ENCODE data around the gene HOXD3.

HOXD3 gene

DNA sequence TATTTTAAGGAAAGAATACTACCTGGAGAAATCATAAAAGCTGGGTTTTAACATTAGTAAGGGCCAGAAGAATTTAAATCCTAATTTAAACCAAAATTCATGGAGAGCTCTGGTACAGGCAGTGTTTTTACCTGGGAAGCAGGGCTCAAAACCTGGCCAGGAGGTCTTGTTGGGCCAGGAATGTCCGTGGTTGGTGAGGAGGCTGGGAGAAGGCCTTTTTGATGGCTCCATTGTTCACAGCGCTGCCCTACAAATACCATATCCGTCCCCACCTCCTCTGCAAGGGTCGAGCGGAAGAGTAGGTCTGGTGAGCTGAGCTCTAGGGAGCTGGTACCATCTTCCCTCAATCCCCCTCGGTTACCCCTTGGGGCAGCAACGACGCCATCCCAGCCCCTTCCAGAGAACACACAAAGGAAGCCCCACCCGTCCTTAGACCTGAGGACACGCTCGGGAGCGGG lies 20.5 kb downstream of the HOXD3 start:
- H3K27me3 ChIP-seq (ENCODE audit: insufficient read depth, low read depth), result no peaks in the 10 kb centered on the region
- no peak overlapping the region for H3K4me2 ChIP-seq
- no peak overlapping the region for H2AFZ ChIP-seq (ENCODE audit: low read depth)
- no peak overlapping the region for H3K27ac ChIP-seq
- no peak overlapping the region for H3K4me3 ChIP-seq (IDR thresholded peaks at IDR 0.05; ENCODE audit: insufficient read depth, low read depth, low read length)
- H3K36me3 ChIP-seq (ENCODE audit: insufficient read depth), result no peaks in the 10 kb centered on the region
- H3K4me1 ChIP-seq (ENCODE audit: low read depth, poor library complexity, severe bottlenecking), result no peaks in the 10 kb centered on the region
- no peaks in the 10 kb centered on the region for H4K20me1 ChIP-seq (ENCODE audit: insufficient read depth)
- no peaks in the 10 kb centered on the region for H3K79me2 ChIP-seq (ENCODE audit: insufficient read depth, low read depth)
- TF ChIP-seq, protein P1, sequence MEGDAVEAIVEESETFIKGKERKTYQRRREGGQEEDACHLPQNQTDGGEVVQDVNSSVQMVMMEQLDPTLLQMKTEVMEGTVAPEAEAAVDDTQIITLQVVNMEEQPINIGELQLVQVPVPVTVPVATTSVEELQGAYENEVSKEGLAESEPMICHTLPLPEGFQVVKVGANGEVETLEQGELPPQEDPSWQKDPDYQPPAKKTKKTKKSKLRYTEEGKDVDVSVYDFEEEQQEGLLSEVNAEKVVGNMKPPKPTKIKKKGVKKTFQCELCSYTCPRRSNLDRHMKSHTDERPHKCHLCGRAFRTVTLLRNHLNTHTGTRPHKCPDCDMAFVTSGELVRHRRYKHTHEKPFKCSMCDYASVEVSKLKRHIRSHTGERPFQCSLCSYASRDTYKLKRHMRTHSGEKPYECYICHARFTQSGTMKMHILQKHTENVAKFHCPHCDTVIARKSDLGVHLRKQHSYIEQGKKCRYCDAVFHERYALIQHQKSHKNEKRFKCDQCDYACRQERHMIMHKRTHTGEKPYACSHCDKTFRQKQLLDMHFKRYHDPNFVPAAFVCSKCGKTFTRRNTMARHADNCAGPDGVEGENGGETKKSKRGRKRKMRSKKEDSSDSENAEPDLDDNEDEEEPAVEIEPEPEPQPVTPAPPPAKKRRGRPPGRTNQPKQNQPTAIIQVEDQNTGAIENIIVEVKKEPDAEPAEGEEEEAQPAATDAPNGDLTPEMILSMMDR (conservative IDR thresholded peaks at IDR 0.05; ENCODE audit: low read depth, low read length), result no peak
- no peak overlapping the region for H3K9ac ChIP-seq

GRCh38 chr2:176178038-176178756 lies 21.1 kb downstream of the HOXD3 start:
- no peaks in the 10 kb centered on the region for H3K4me1 ChIP-seq (ENCODE audit: low read depth, poor library complexity, severe bottlenecking)
- H4K20me1 ChIP-seq (ENCODE audit: insufficient read depth), result no peaks in the 10 kb centered on the region
- H3K9ac ChIP-seq, result no peak overlapping the region
- no peak overlapping the region for H2AFZ ChIP-seq (ENCODE audit: low read depth)
- TF ChIP-seq, protein P1 (conservative IDR thresholded peaks at IDR 0.05; ENCODE audit: low read depth, low read length), result no peak
- H3K4me3 ChIP-seq (IDR thresholded peaks at IDR 0.05; ENCODE audit: insufficient read depth, low read depth, low read length), result no peak overlapping the region
- H3K27me3 ChIP-seq (ENCODE audit: insufficient read depth, low read depth), result no peaks in the 10 kb centered on the region
- H3K27ac ChIP-seq, result no peak overlapping the region
- no peaks in the 10 kb centered on the region for H3K79me2 ChIP-seq (ENCODE audit: insufficient read depth, low read depth)
- H3K4me2 ChIP-seq, result no peak overlapping the region
- H3K36me3 ChIP-seq (ENCODE audit: insufficient read depth), result no peaks in the 10 kb centered on the region

DNA sequence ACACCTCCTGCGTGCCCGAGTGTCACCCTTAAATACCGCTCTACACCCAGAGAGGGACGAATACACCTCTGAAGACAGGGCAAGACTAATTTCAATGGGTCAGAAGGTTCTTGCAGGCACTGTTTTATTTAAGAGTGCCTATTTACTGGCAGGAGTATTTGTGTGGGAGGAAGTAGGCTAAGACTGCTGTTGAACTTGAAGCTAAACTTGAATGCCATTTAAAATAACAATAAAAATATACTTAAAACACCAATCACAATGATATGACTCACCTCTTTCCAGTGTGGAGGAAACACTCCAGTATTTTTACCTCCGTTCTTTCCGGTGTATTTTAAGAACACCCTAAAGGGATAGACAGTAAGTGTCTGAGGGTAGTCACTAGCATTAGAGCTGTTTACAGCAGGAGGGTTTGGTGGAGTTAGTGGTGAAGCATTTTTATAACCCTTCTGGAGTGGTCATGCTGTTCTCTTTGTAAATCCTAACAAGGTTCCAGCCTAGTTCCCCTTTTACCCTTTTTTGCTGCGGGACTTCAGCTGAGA lies 21.7 kb downstream of the HOXD3 start:
- H4K20me1 ChIP-seq (ENCODE audit: insufficient read depth), result no peaks in the 10 kb centered on the region
- H3K9ac ChIP-seq, result no peak overlapping the region

GRCh38 chr2:176181551-176181950 lies 24.4 kb downstream of the HOXD3 start:
- H3K4me2 ChIP-seq, result no peak overlapping the region
- no peaks in the 10 kb centered on the region for H3K27me3 ChIP-seq (ENCODE audit: insufficient read depth, low read depth)
- TF ChIP-seq, protein P1 (conservative IDR thresholded peaks at IDR 0.05; ENCODE audit: low read depth, low read length), result no peak
- H3K27ac ChIP-seq, result no peak overlapping the region
- H3K36me3 ChIP-seq (ENCODE audit: insufficient read depth), result no peaks in the 10 kb centered on the region
- H2AFZ ChIP-seq (ENCODE audit: low read depth), result no peak overlapping the region
- H3K4me3 ChIP-seq (IDR thresholded peaks at IDR 0.05; ENCODE audit: insufficient read depth, low read depth, low read length), result no peak overlapping the region
- no peaks in the 10 kb centered on the region for H4K20me1 ChIP-seq (ENCODE audit: insufficient read depth)
- no peak overlapping the region for H3K9ac ChIP-seq
- H3K4me1 ChIP-seq (ENCODE audit: low read depth, poor library complexity, severe bottlenecking), result no peaks in the 10 kb centered on the region
- H3K79me2 ChIP-seq (ENCODE audit: insufficient read depth, low read depth), result no peaks in the 10 kb centered on the region

More for the DNA sequence above, 21.7 kb downstream of the HOXD3 start:
- no peaks in the 10 kb centered on the region for H3K36me3 ChIP-seq (ENCODE audit: insufficient read depth)
- H3K79me2 ChIP-seq (ENCODE audit: insufficient read depth, low read depth), result no peaks in the 10 kb centered on the region
- no peak overlapping the region for H3K4me2 ChIP-seq
- no peak overlapping the region for H3K27ac ChIP-seq
- no peaks in the 10 kb centered on the region for H3K27me3 ChIP-seq (ENCODE audit: insufficient read depth, low read depth)
- no peak overlapping the region for H3K4me3 ChIP-seq (IDR thresholded peaks at IDR 0.05; ENCODE audit: insufficient read depth, low read depth, low read length)
- TF ChIP-seq, protein P1 (conservative IDR thresholded peaks at IDR 0.05; ENCODE audit: low read depth, low read length), result no peak
- no peaks in the 10 kb centered on the region for H3K4me1 ChIP-seq (ENCODE audit: low read depth, poor library complexity, severe bottlenecking)
- no peak overlapping the region for H2AFZ ChIP-seq (ENCODE audit: low read depth)

Data from KMS-11 (cell line).